DND-41 (cell line): ENCODE results near the gene ST6GALNAC1.

Experiments
- ATAC-seq: fragments of 200-7000 bp; cut with Tn5 transposase; 3 replicates; pipeline ENCODE4 v1.9.1; 2021; ENCODE audit warnings: low read depth; ENCODE audit not compliant: insufficient read depth
- DNase-seq: peaks from one replicate; pipeline ENCODE4 v3.0.0-alpha.2; 2020
- H2AFZ ChIP-seq: 2 replicates; pipeline ENCODE4 v1.6.0; 2012; ENCODE audit warnings: low read depth, low read length
- H3K27ac ChIP-seq: 2 replicates; pipeline ENCODE4 v1.5.1; 2012; ENCODE audit warnings: low read length, inconsistent platforms
- H3K27me3 ChIP-seq: fragments of 200-600 bp; sonication (generic); 2 replicates; pipeline ENCODE4 v1.6.0; 2012; ENCODE audit warnings: low read length, mild to moderate bottlenecking, inconsistent platforms; ENCODE audit not compliant: insufficient read depth, poor library complexity
- H3K36me3 ChIP-seq: 2 replicates; pipeline ENCODE4 v1.5.1; 2012; ENCODE audit warnings: low read length, inconsistent platforms; ENCODE audit not compliant: insufficient read depth
- H3K4me1 ChIP-seq: 2 replicates; pipeline ENCODE4 v1.5.1; 2012; ENCODE audit warnings: mild to moderate bottlenecking, low read length; ENCODE audit not compliant: insufficient read depth
- H3K4me2 ChIP-seq: 2 replicates; pipeline ENCODE4 v1.6.0; 2012; ENCODE audit warnings: mild to moderate bottlenecking, moderate library complexity, low read length, inconsistent platforms; ENCODE audit not compliant: insufficient read depth
- H3K4me3 ChIP-seq, 2 experiments: fragments of 200-600 bp in 1 of 2; shearing (Covaris generic) in 1 of 2; 2 replicates each; pipeline ENCODE4 v1.5.1; 2012 to 2016; ENCODE audit warnings: inconsistent platforms in 2 of 2, low read length in 2 of 2, mild to moderate bottlenecking in 2 of 2, low read depth in 1 of 2, moderate library complexity in 1 of 2
- H3K79me2 ChIP-seq: 2 replicates; pipeline ENCODE4 v1.6.0; 2012; ENCODE audit warnings: low read length, inconsistent platforms; ENCODE audit not compliant: insufficient read depth
- H3K9ac ChIP-seq: 2 replicates; pipeline ENCODE4 v1.6.0; 2012; ENCODE audit warnings: low read depth, mild to moderate bottlenecking, inconsistent platforms, low read length, moderate library complexity
- H3K9me3 ChIP-seq: 2 replicates; pipeline ENCODE4 v1.5.1; 2012; ENCODE audit warnings: low read length, moderate library complexity, mild to moderate bottlenecking, inconsistent platforms; ENCODE audit not compliant: insufficient read depth, severe bottlenecking
- H4K20me1 ChIP-seq: 2 replicates; pipeline ENCODE4 v1.6.0; 2012; ENCODE audit warnings: low read length; ENCODE audit not compliant: insufficient read depth
- EZH2 ChIP-seq: IDR thresholded peaks from 3 replicates; pipeline ENCODE4 v1.6.1; 2012; ENCODE audit warnings: borderline replicate concordance, low read depth, mild to moderate bottlenecking, moderate library complexity, low read length, inconsistent platforms; ENCODE audit not compliant: severe bottlenecking
- TF ChIP-seq, protein P1 (sequence below): IDR thresholded peaks from 2 replicates; pipeline ENCODE4 v1.5.1; 2012; ENCODE audit warnings: borderline replicate concordance, low read length, moderate library complexity, mild to moderate bottlenecking; ENCODE audit not compliant: poor library complexity, severe bottlenecking; ENCODE audit errors: extremely low read depth

The ST6GALNAC1 gene

DNA sequence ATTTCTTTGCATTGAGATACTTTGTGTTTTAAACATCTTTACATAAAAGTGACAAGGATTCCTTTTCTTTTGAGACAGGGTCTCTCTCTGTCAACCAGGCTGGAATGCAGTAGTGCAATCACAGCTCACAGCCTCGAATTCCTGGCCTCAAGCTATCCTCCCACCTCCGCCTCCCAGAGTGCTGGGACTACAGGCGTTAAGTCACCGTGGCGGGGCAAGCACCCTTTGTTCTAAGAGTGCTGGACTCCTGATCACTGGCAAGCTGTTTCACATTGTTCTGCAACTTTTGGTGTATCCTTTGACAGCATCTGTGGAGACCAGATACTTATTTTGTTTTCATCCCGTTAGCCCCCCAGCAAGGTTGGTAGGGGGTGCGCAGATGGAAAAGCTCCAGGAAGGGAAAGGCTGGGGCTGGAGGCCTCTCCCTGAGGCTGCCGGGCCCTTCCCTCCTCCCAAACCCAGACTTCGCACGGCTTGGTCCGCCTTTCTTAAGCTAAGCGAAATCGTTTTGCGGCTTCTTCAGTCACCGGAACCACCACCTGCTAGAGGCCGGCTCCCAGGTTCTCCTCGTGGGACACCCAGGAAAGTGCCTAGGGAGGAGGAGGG lies 59.0 kb downstream of the ST6GALNAC1 start:
- TF ChIP-seq EZH2 = no peak
- TF ChIP-seq, protein P1, sequence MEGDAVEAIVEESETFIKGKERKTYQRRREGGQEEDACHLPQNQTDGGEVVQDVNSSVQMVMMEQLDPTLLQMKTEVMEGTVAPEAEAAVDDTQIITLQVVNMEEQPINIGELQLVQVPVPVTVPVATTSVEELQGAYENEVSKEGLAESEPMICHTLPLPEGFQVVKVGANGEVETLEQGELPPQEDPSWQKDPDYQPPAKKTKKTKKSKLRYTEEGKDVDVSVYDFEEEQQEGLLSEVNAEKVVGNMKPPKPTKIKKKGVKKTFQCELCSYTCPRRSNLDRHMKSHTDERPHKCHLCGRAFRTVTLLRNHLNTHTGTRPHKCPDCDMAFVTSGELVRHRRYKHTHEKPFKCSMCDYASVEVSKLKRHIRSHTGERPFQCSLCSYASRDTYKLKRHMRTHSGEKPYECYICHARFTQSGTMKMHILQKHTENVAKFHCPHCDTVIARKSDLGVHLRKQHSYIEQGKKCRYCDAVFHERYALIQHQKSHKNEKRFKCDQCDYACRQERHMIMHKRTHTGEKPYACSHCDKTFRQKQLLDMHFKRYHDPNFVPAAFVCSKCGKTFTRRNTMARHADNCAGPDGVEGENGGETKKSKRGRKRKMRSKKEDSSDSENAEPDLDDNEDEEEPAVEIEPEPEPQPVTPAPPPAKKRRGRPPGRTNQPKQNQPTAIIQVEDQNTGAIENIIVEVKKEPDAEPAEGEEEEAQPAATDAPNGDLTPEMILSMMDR = no peak
- Histone ChIP-seq H3K4me2 (no peak overlapping the region), H3K9ac (no peak overlapping the region), H3K36me3 (no peaks in the 10 kb centered on the region), H3K9me3 (no peaks in the 10 kb centered on the region), H3K27ac (no peak overlapping the region), H3K27me3 (peaks cover 44% of the 10 kb centered on the region), H3K4me3 (no peak overlapping the region), H3K4me1 (no peaks in the 10 kb centered on the region), H3K79me2 (no peaks in the 10 kb centered on the region), H4K20me1 (peaks cover 4% of the 10 kb centered on the region; the same call in 1 of the 2 replicates), H2AFZ (no peak overlapping the region)
- DNase-seq = no peak
- no peak for ATAC-seq

DNA sequence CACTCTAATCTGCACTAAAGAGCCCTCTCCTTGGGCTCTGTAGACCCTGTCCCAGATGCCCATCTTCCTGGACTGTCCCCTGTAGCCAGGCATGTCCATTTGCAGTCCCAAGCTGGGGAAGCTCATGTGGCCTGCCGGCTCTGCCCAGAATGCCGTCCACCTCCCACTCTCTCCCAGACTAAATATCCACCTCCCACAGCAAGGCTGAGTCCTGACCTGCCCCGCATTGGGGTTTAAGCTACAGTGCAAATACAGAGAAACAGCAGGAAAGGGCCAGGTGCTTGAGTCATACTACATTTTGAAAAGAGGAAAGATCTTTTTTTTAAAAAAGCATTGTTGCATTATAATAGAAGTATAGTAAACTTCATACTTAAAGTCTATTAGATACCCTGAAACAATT lies 60.9 kb downstream of the ST6GALNAC1 start:
- TF ChIP-seq EZH2 = no peak
- TF ChIP-seq, protein P1 = no peak
- ATAC-seq (no peak), DNase-seq (no peak)
- Histone ChIP-seq H3K9ac (no peak overlapping the region), H3K36me3 (no peaks in the 10 kb centered on the region), H3K4me2 (no peak overlapping the region), H3K4me3 (no peak overlapping the region), H3K4me1 (no peaks in the 10 kb centered on the region), H3K27me3 (peaks cover 35% of the 10 kb centered on the region), H3K9me3 (no peaks in the 10 kb centered on the region), H3K79me2 (no peaks in the 10 kb centered on the region), H2AFZ (no peak overlapping the region), H4K20me1 (no peaks in the 10 kb centered on the region), H3K27ac (no peak overlapping the region)

DNA sequence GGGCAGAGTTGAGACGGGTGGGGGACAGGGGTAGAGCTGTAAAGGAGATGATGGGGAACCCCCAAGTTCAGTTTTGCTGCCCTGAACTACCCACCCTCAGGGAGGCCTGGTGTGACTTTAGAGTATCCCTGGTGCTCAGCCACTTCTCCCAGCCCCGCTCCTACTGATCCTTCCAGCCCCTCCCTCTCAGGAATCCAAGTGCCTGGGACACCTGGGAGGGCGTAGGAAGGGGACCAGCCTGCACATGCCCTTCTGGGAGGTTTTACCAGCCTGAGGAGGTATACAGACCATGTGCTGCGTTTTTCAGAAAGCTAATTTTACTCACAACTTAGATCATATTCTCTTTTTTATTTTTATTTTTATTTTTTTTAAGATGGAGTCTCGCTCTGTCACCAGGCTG lies 62.0 kb downstream of the ST6GALNAC1 start:
- Histone ChIP-seq H2AFZ (no peak overlapping the region), H3K27ac (no peak overlapping the region), H3K4me3 (no peak overlapping the region), H3K36me3 (no peaks in the 10 kb centered on the region), H4K20me1 (no peaks in the 10 kb centered on the region), H3K4me2 (no peak overlapping the region), H3K4me1 (no peaks in the 10 kb centered on the region), H3K79me2 (no peaks in the 10 kb centered on the region), H3K9ac (no peak overlapping the region), H3K27me3 (peaks cover 26% of the 10 kb centered on the region), H3K9me3 (no peaks in the 10 kb centered on the region)
- DNase-seq (no peak), ATAC-seq (no peak)
- TF ChIP-seq, protein P1 = no peak
- no peak for TF ChIP-seq EZH2
